Measurements from ENCODE around the gene ZIC5.
A peak's percentile ranks its signal among the peaks of the same experiment; 100 is the strongest.

DNA sequence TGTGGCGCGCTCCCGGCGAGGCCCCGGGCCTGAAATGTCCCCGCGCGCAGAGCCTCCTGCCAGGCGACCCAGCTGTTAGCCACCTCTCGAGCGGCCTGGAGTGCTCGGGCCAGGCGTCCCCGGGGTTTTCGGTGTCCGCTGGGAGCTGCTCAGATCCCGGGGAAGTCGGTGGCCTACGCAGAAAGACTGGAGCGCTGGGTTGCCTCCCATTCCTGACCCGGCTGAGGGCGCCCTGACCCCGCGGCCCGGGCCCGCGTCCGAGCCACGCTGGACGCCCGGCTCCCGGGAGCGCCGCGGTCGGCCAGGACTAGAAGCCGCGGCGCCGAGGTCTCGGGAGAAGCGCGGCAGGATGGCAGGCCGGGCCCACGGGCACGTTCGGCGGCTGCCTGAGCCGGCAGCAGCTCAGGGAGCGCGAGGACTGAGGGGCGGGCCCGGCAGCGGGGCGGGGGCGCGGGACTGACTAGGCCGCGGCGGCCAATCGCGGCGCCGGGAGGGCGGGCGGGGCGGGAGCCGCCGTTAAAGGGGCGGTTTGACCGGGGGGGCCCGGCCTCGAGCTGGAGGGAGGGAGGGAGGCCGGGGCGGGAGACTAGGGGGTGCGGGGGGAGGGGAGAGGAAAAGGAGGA lies 8.7 kb upstream of the ZIC5 start:
- TF ChIP-seq, protein P1, sequence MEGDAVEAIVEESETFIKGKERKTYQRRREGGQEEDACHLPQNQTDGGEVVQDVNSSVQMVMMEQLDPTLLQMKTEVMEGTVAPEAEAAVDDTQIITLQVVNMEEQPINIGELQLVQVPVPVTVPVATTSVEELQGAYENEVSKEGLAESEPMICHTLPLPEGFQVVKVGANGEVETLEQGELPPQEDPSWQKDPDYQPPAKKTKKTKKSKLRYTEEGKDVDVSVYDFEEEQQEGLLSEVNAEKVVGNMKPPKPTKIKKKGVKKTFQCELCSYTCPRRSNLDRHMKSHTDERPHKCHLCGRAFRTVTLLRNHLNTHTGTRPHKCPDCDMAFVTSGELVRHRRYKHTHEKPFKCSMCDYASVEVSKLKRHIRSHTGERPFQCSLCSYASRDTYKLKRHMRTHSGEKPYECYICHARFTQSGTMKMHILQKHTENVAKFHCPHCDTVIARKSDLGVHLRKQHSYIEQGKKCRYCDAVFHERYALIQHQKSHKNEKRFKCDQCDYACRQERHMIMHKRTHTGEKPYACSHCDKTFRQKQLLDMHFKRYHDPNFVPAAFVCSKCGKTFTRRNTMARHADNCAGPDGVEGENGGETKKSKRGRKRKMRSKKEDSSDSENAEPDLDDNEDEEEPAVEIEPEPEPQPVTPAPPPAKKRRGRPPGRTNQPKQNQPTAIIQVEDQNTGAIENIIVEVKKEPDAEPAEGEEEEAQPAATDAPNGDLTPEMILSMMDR (IDR thresholded peaks at IDR 0.05 in 2 of 3, conservative IDR thresholded peaks at IDR 0.05 in 1 of 3; ENCODE audit: insufficient read depth in 2 of 3, low read depth in 1 of 3, low read length in 3 of 3), result peak in 1 of 3 experiments; percentile 23; a peak in 1 of 6 replicates
- TF ChIP-seq IFI16 (CRISPR knock-in tag; IDR thresholded peaks at IDR 0.05) (no peak), CEBPB (tag; IDR thresholded peaks at IDR 0.05) (no peak), RFX5 (IDR thresholded peaks at IDR 0.05; ENCODE audit: low read depth, low read length) (no peak), NRF1 (conservative IDR thresholded peaks at IDR 0.05 in 1 of 2, IDR thresholded peaks at IDR 0.05 in 1 of 2) (peak in 1 of 2 experiments; percentile 34; a peak in 2 of 4 replicates)

Data from K562 (cell line).